NCI-H2107 (cell line): Measurements from ENCODE around the gene PRKG1.
"Not testable (repeated sequence)": the region's sequence is repeated elsewhere in the genome, so short reads cannot be mapped to it uniquely, and the experiment has no call there.

Experiments used
- DNase-seq: peaks from one replicate; lab custom pipeline; 2025; lab: John Stamatoyannopoulos, UW

PRKG1 gene

GRCh38 chr10:51227897-51228713 is 153.8 kb downstream of the PRKG1 start:
- DNase-seq: no peak

- DNase-seq: no peak
Observed at GRCh38 chr10:51228714-51229100, 154.4 kb downstream of the PRKG1 start.

- no peak for DNase-seq
Observed at GRCh38 chr10:51230887-51231585, 156.7 kb downstream of the PRKG1 start.

- DNase-seq: no peak
Observed at GRCh38 chr10:51231754-51232153, 157.5 kb downstream of the PRKG1 start.

- no peak for DNase-seq
Observed at GRCh38 chr10:51233337-51234100, 159.2 kb downstream of the PRKG1 start.

- no peak for DNase-seq
Observed at GRCh38 chr10:51235865-51236264, 161.6 kb downstream of the PRKG1 start.

- DNase-seq: no peak
Observed at GRCh38 chr10:51239006-51239405, 164.7 kb downstream of the PRKG1 start.

- no peak for DNase-seq
Observed at GRCh38 chr10:51241461-51241860, 167.2 kb downstream of the PRKG1 start.

- DNase-seq: no peak
Observed at GRCh38 chr10:51242393-51242792, 168.1 kb downstream of the PRKG1 start.

- DNase-seq: no peak
Observed at GRCh38 chr10:51244309-51244708, 170.0 kb downstream of the PRKG1 start.

- no peak for DNase-seq
Observed at GRCh38 chr10:51244748-51245490, 170.6 kb downstream of the PRKG1 start.

GRCh38 chr10:51246156-51246555 is 171.9 kb downstream of the PRKG1 start:
- DNase-seq: no peak

- no peak for DNase-seq
Observed at GRCh38 chr10:51250278-51250920, 176.1 kb downstream of the PRKG1 start.

- DNase-seq: no peak
Observed at GRCh38 chr10:51251110-51251509, 176.8 kb downstream of the PRKG1 start.

GRCh38 chr10:51255381-51255780 is 181.1 kb downstream of the PRKG1 start:
- DNase-seq: no peak

- no peak for DNase-seq
Observed at GRCh38 chr10:51257511-51258248, 183.4 kb downstream of the PRKG1 start.

GRCh38 chr10:51260376-51260775 is 186.1 kb downstream of the PRKG1 start:
- no peak for DNase-seq

- no peak for DNase-seq
Observed at GRCh38 chr10:51266496-51266895, 192.2 kb downstream of the PRKG1 start.

GRCh38 chr10:51267980-51268570 is 193.8 kb downstream of the PRKG1 start:
- not testable (repeated sequence) for DNase-seq

GRCh38 chr10:51269821-51270220 is 195.5 kb downstream of the PRKG1 start:
- no peak for DNase-seq
